Activated CD4-positive, alpha-beta memory T cell treated with anti-CD3 and anti-CD28 coated beads for 36 hours (primary cell): ENCODE data around the gene ZSCAN4. TPM values are rescaled to one million over a fixed set of nuclear protein-coding genes. Genes with fewer than 3 reads are reported as not detected.

Source experiments
- CTCF ChIA-PET: fragments of 350-600 bp; sonication (Branson Sonifier 250); formaldehyde crosslinking; loops from one replicate; lab custom pipeline; 2021; ENCODE audit warnings: antibody characterized with exemption, inconsistent platforms; lab: Charles Lee
- POLR2A ChIA-PET: fragments of 350-600 bp; sonication (Branson Sonifier 250); formaldehyde crosslinking; loops from one replicate; lab custom pipeline; 2021; ENCODE audit warnings: antibody characterized with exemption; lab: Charles Lee
- DNase-seq: peaks from one replicate; pipeline ENCODE4 v3.0.0-alpha.2; 2020
- H3K27ac Mint-ChIP-seq: one replicate; pipeline ENCODE4 v1.8.0; 2021; ENCODE audit warnings: mixed read lengths
- H3K27me3 Mint-ChIP-seq: one replicate; pipeline ENCODE4 v1.8.0; 2021; ENCODE audit warnings: mixed read lengths
- H3K36me3 Mint-ChIP-seq: one replicate; pipeline ENCODE4 v1.8.0; 2021; ENCODE audit warnings: mixed read lengths
- H3K4me1 Mint-ChIP-seq: one replicate; pipeline ENCODE4 v1.8.0; 2021; ENCODE audit warnings: low read depth, mixed read lengths
- H3K4me3 Mint-ChIP-seq: one replicate; pipeline ENCODE4 v1.8.0; 2021; ENCODE audit warnings: mild to moderate bottlenecking, mixed read lengths
- H3K9me3 Mint-ChIP-seq: one replicate; pipeline ENCODE4 v1.8.0; 2021; ENCODE audit warnings: mixed read lengths
- intact Hi-C: fragments of 100-400 bp; cut with micrococcal nuclease; formaldehyde crosslinking; loops from one replicate; pipeline ENCODE4 v1.15.1; 2023
- total RNA-seq, 2 experiments: library from RNA; stranded (reverse); gene quantifications; one replicate each; pipeline ENCODE4 v1.2.3, GENCODE V29; 2021

The ZSCAN4 gene
- total RNA-seq, 2 experiments from 2014 or later = not detected

DNA sequence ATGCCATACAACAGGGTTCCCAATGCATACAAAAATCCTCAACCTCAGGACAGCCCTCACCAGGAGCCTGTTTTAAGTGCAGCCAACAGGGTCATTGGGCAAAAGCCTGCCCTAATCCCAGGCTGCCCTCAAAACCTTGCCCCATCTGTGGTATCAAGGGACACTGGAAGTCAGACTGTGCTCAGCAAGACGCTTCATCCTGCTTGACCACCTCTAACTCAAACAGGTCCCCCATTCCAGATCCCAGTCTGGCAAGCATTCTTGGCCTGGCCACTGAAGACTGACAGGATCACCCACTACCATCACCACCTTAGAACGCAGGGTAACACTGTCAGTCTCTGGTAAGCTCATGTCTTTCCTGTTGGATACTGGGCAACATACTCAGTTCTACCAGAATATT, 15.0 kb upstream of the ZSCAN4 start:
- CTCF ChIA-PET = no interaction called here
- POLR2A ChIA-PET = no interaction called here
- Mint-ChIP-seq H3K27ac (no peak overlapping the region), H3K4me1 (peaks cover 6% of the 10 kb centered on the region), H3K9me3 (peaks cover 53% of the 10 kb centered on the region), H3K36me3 (peaks cover 29% of the 10 kb centered on the region), H3K27me3 (peaks cover 26% of the 10 kb centered on the region), H3K4me3 (no peak overlapping the region)
- intact Hi-C loops = no loop called here
- no peak for DNase-seq

GRCh38 chr19:57655443-57655842, 13.3 kb upstream of the ZSCAN4 start:
- H3K36me3 Mint-ChIP-seq = peaks cover 26% of the 10 kb centered on the region
- intact Hi-C loops = no loop called here
- POLR2A ChIA-PET = interaction anchor here (0.8 kb wide), 1 partner anchor 347 kb away, joined by 3 read pairs; the partner anchor contains the start of gene ZNF606
- H3K4me3 Mint-ChIP-seq = no peak overlapping the region
- H3K27me3 Mint-ChIP-seq = peaks cover 31% of the 10 kb centered on the region
- peaks cover 43% of the 10 kb centered on the region for H3K9me3 Mint-ChIP-seq
- H3K27ac Mint-ChIP-seq = no peak overlapping the region
- CTCF ChIA-PET = no interaction called here
- no peak for DNase-seq
- H3K4me1 Mint-ChIP-seq = peaks cover 6% of the 10 kb centered on the region

GRCh38 chr19:57656346-57656745, 12.4 kb upstream of the ZSCAN4 start:
- H3K27me3 Mint-ChIP-seq = peaks cover 35% of the 10 kb centered on the region
- H3K4me1 Mint-ChIP-seq = peaks cover 5% of the 10 kb centered on the region
- CTCF ChIA-PET = no interaction called here
- no peak for DNase-seq
- intact Hi-C loops = no loop called here
- peaks cover 24% of the 10 kb centered on the region for H3K36me3 Mint-ChIP-seq
- peaks cover 41% of the 10 kb centered on the region for H3K9me3 Mint-ChIP-seq
- POLR2A ChIA-PET = no interaction called here
- no peak overlapping the region for H3K4me3 Mint-ChIP-seq
- H3K27ac Mint-ChIP-seq = no peak overlapping the region

GRCh38 chr19:57664269-57665127, 4.2 kb upstream of the ZSCAN4 start:
- peak; percentile 18 for DNase-seq
- no peak overlapping the region for H3K27ac Mint-ChIP-seq
- CTCF ChIA-PET = interaction anchor here (0.8 kb wide), 1 partner anchor 17 kb away, joined by 3 read pairs; the partner anchor contains the start of gene ZNF551
- peak overlapping the region; percentile 57 for H3K4me3 Mint-ChIP-seq
- peaks cover 16% of the 10 kb centered on the region for H3K27me3 Mint-ChIP-seq
- H3K9me3 Mint-ChIP-seq = no peaks in the 10 kb centered on the region
- intact Hi-C loops = no loop called here
- no peaks in the 10 kb centered on the region for H3K36me3 Mint-ChIP-seq
- peaks cover 6% of the 10 kb centered on the region for H3K4me1 Mint-ChIP-seq
- POLR2A ChIA-PET = no interaction called here

GRCh38 chr19:57665261-57665806, 3.4 kb upstream of the ZSCAN4 start:
- POLR2A ChIA-PET = no interaction called here
- peaks cover 11% of the 10 kb centered on the region for H3K27me3 Mint-ChIP-seq
- H3K36me3 Mint-ChIP-seq = no peaks in the 10 kb centered on the region
- no peak overlapping the region for H3K4me3 Mint-ChIP-seq
- H3K9me3 Mint-ChIP-seq = no peaks in the 10 kb centered on the region
- no peak for DNase-seq
- H3K27ac Mint-ChIP-seq = no peak overlapping the region
- peaks cover 6% of the 10 kb centered on the region for H3K4me1 Mint-ChIP-seq
- CTCF ChIA-PET = interaction anchor here (0.8 kb wide), 1 partner anchor 16 kb away, joined by 3 read pairs; the partner anchor contains the start of gene ZNF551
- intact Hi-C loops = no loop called here

DNA sequence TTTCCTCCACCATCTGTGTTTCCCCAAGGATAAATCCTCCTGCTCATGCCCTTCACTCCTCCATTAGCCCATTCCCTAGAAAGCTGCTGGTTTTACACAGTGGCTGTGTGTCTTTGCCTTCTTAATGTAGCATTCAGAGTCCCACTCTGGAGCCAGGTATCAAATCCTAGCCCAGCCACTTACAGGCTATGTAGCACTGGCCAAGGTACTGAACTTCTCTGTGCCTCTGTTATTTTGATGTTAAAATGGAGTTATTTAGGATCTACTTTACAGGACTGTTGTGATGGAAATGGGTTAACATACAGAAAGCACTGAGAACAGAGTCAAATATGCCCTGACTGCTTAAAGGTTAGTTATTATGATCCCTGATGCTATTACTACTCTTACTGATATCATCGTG, 1.5 kb upstream of the ZSCAN4 start:
- POLR2A ChIA-PET = no interaction called here

GRCh38 chr19:57671124-57671895, 2.6 kb downstream of the ZSCAN4 start:
- no peaks in the 10 kb centered on the region for H3K4me1 Mint-ChIP-seq
- H3K27ac Mint-ChIP-seq = no peak overlapping the region
- peaks cover 4% of the 10 kb centered on the region for H3K9me3 Mint-ChIP-seq
- intact Hi-C loops = no loop called here
- CTCF ChIA-PET = interaction anchor here (0.7 to 1.4 kb wide), 3 partner anchors 10 to 515 kb away, joined by 3 to 4 read pairs (median 3); partner anchors contain the start of gene ZNF551
- POLR2A ChIA-PET = no interaction called here
- DNase-seq = no peak
- H3K27me3 Mint-ChIP-seq = peaks cover 12% of the 10 kb centered on the region
- H3K36me3 Mint-ChIP-seq = peaks cover under 1% of the 10 kb centered on the region
- H3K4me3 Mint-ChIP-seq = no peak overlapping the region

More for the DNA sequence above, 1.5 kb upstream of the ZSCAN4 start:
- Mint-ChIP-seq H3K4me1 (peaks cover 6% of the 10 kb centered on the region), H3K27me3 (peaks cover 11% of the 10 kb centered on the region), H3K4me3 (no peak overlapping the region), H3K27ac (no peak overlapping the region), H3K9me3 (no peaks in the 10 kb centered on the region), H3K36me3 (no peaks in the 10 kb centered on the region)
- intact Hi-C loops = no loop called here
- CTCF ChIA-PET = no interaction called here
- no peak for DNase-seq

DNA sequence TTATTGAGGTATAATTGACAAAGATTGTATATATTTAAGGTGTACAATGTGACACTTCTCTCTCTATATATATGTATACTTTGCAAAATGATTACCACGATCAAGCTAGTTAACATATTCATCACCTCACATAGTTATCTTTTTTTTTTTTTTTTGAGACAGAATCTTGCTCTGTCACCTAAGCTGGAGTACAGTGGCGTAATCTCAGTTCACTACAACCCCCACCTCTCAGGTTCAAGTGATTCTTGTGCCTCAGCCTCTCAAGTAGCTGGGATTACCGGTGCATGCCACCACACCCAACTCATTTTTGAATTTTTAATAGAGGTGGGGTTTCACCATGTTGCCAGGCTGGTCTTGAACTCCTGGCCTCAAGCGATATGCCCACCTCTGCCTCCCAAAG, 3.7 kb downstream of the ZSCAN4 start:
- intact Hi-C loops = no loop called here
- peaks cover 7% of the 10 kb centered on the region for H3K9me3 Mint-ChIP-seq
- CTCF ChIA-PET = no interaction called here
- H3K36me3 Mint-ChIP-seq = peaks cover 4% of the 10 kb centered on the region
- H3K27me3 Mint-ChIP-seq = peaks cover 12% of the 10 kb centered on the region
- H3K4me3 Mint-ChIP-seq = no peak overlapping the region
- no peaks in the 10 kb centered on the region for H3K4me1 Mint-ChIP-seq
- H3K27ac Mint-ChIP-seq = no peak overlapping the region
- POLR2A ChIA-PET = no interaction called here
- DNase-seq = no peak

- DNase-seq = no peak
- ChIA-PET CTCF (no interaction called here), POLR2A (no interaction called here)
- peaks cover 10% of the 10 kb centered on the region for H3K27me3 Mint-ChIP-seq
- intact Hi-C loops = no loop called here
- peaks cover 14% of the 10 kb centered on the region for H3K9me3 Mint-ChIP-seq
- H3K27ac Mint-ChIP-seq = no peak overlapping the region
- H3K4me3 Mint-ChIP-seq = no peak overlapping the region
- H3K4me1 Mint-ChIP-seq = no peaks in the 10 kb centered on the region
- peaks cover 6% of the 10 kb centered on the region for H3K36me3 Mint-ChIP-seq
These were observed 7.1 kb downstream of the ZSCAN4 start for GRCh38 chr19:57675881-57676280.

DNA sequence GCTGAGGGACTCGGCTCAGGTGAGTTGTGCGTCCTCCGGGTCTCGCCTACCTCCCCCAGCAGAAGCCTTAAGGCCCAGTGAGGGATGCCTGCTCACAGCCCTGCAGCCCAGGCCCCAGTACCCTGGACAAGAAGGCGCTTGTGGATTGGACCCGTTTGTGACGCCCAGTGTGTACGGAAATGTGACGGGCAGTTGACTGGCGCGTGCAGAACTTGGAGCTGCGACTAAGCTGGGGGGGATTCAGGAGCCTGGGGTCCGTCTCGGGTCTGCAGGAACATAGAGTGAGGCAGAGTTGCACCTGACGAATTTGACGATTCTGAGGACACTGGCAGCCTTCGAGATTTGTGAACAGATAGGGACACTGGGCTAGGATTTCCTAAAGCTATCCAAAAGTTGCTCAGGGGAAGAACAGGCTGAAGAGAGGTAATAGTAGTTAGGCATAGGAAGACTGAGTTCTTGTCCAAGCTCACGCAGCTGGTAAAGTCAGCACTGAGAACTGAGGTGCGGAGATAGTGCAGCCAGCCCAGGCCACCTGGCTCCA, 13.6 kb downstream of the ZSCAN4 start:
- H3K4me3 Mint-ChIP-seq = peak overlapping the region; percentile 92
- POLR2A ChIA-PET = interaction anchor here (0.5 to 1.2 kb wide), 5 partner anchors 12 to 133 kb away, joined by 3 to 6 read pairs (median 3); partner anchors contain the start of genes ZNF211, ZNF552 and ZNF671
- no peaks in the 10 kb centered on the region for H3K27me3 Mint-ChIP-seq
- peaks cover 28% of the 10 kb centered on the region for H3K4me1 Mint-ChIP-seq
- H3K9me3 Mint-ChIP-seq = peaks cover 60% of the 10 kb centered on the region
- DNase-seq = no peak
- peak overlapping the region; percentile 80 for H3K27ac Mint-ChIP-seq
- CTCF ChIA-PET = interaction anchor here (0.5 to 1.6 kb wide), 7 partner anchors 12 to 232 kb away, joined by 3 to 10 read pairs (median 3); partner anchors contain the start of gene ZNF211
- intact Hi-C loops = loop anchor here (2.0 to 5.0 kb wide), 2 partner anchors 50 to 65 kb away; partner anchors contain the start of genes ZNF211 and ZNF776
- peaks cover 62% of the 10 kb centered on the region for H3K36me3 Mint-ChIP-seq

- intact Hi-C loops = no loop called here
- Mint-ChIP-seq H3K36me3 (peaks cover 92% of the 10 kb centered on the region), H3K27ac (no peak overlapping the region), H3K4me1 (peaks cover 23% of the 10 kb centered on the region), H3K9me3 (peaks cover 91% of the 10 kb centered on the region), H3K27me3 (no peaks in the 10 kb centered on the region), H3K4me3 (no peak overlapping the region)
- POLR2A ChIA-PET = no interaction called here
- DNase-seq = no peak
- CTCF ChIA-PET = no interaction called here
These were observed 18.0 kb downstream of the ZSCAN4 start for GRCh38 chr19:57686727-57687126.
